Right ventricle myocardium superior (tissue), 1 donor: ENCODE results near the gene PEPD. TPM values are rescaled to one million over a fixed set of nuclear protein-coding genes. Genes with fewer than 3 reads are reported as not detected.
A peak's percentile ranks its signal among the peaks of the same experiment; 100 is the strongest.

ENCODE experiments used
- ATAC-seq: fragments of 200-7000 bp; cut with Tn5 transposase; one replicate; pipeline ENCODE4 v1.9.1; 2020; ENCODE audit warnings: mild to moderate bottlenecking; ENCODE audit not compliant: poor library complexity
- DNase-seq: peaks from one replicate; pipeline ENCODE4 v3.0.0-alpha.2; 2020
- intact Hi-C: fragments of 100-400 bp; cut with DNase I; formaldehyde crosslinking; loops from one replicate; pipeline ENCODE4 v1.11.2; 2022
- total RNA-seq: library from RNA; stranded (reverse); fragmentation: NEBNext Ultra II Directional; extraction: Animal tissue kit (Norgen Biotek cat#: 25700); gene quantifications from one replicate; pipeline ENCODE4 v1.2.1, GENCODE V29; 2021
- donor health status: DM: no; HTN: yes; CAD: no; lungs with severe emphysema.

Gene PEPD
- total RNA-seq, 1 donor from 2014 or later, result 29.6 TPM

GRCh38 chr19:33407716-33408115 lies 113.9 kb downstream of the PEPD start:
- DNase-seq (peak; percentile 39), ATAC-seq (no peak)
- intact Hi-C loops, result loop anchor here (2.0 kb wide), 1 partner anchor 171 kb away; no protein-coding TSS in a partner anchor

- ATAC-seq (peak; percentile 16), DNase-seq (no peak)
- intact Hi-C loops, result loop anchor here (2.0 kb wide), 1 partner anchor 170 kb away; no protein-coding TSS in a partner anchor
Observed at GRCh38 chr19:33407140-33407551, 114.4 kb downstream of the PEPD start.

- ATAC-seq (peak; percentile 77), DNase-seq (peak; percentile 84)
- intact Hi-C loops, result loop anchor here (2.0 kb wide), 1 partner anchor 170 kb away; no protein-coding TSS in a partner anchor
Observed at GRCh38 chr19:33406521-33407139, 115.0 kb downstream of the PEPD start.

GRCh38 chr19:33405553-33406461 lies 115.8 kb downstream of the PEPD start:
- intact Hi-C loops, result loop anchor here (2.0 kb wide), 1 partner anchor 169 kb away; no protein-coding TSS in a partner anchor
- ATAC-seq (no peak), DNase-seq (peak; percentile 46)

GRCh38 chr19:33405254-33405552 lies 116.4 kb downstream of the PEPD start:
- DNase-seq (no peak), ATAC-seq (no peak)
- intact Hi-C loops, result no loop called here

- DNase-seq (peak; percentile 46), ATAC-seq (peak; percentile 5)
- intact Hi-C loops, result no loop called here
Observed at GRCh38 chr19:33404506-33405253, 116.9 kb downstream of the PEPD start.

- DNase-seq, result peak; percentile 26
- intact Hi-C loops, result no loop called here
- no peak for ATAC-seq
Observed at GRCh38 chr19:33403973-33404304, 117.7 kb downstream of the PEPD start.

GRCh38 chr19:33403221-33403972 lies 118.2 kb downstream of the PEPD start:
- ATAC-seq (no peak), DNase-seq (peak; percentile 29)
- intact Hi-C loops, result no loop called here

- intact Hi-C loops, result no loop called here
- no peak for ATAC-seq
- peak; percentile 40 for DNase-seq
Observed at GRCh38 chr19:33402421-33403220, 119.0 kb downstream of the PEPD start.

GRCh38 chr19:33401683-33402420 lies 119.7 kb downstream of the PEPD start:
- DNase-seq, result peak; percentile 6
- ATAC-seq, result no peak
- intact Hi-C loops, result no loop called here

GRCh38 chr19:33400856-33401682 lies 120.5 kb downstream of the PEPD start:
- intact Hi-C loops, result no loop called here
- peak; percentile 32 for DNase-seq

GRCh38 chr19:33399745-33400681 lies 121.6 kb downstream of the PEPD start:
- intact Hi-C loops, result no loop called here
- DNase-seq, result no peak
- ATAC-seq, result no peak

More at GRCh38 chr19:33400856-33401682, 120.5 kb downstream of the PEPD start:
- no peak for ATAC-seq

GRCh38 chr19:33399081-33399744 lies 122.4 kb downstream of the PEPD start:
- intact Hi-C loops, result no loop called here
- DNase-seq (peak; percentile 34), ATAC-seq (no peak)

GRCh38 chr19:33398361-33399060 lies 123.1 kb downstream of the PEPD start:
- intact Hi-C loops, result no loop called here
- DNase-seq, result no peak

More at GRCh38 chr19:33398361-33399060, 123.1 kb downstream of the PEPD start:
- no peak for ATAC-seq
